ENCODE data around the gene FXYD7.

FXYD7 gene

GRCh38 chr19:35160629-35161433, 17.8 kb downstream of the FXYD7 start:
- Histone ChIP-seq H3K4me1 (ENCODE audit: insufficient read depth, low read length) (peaks cover 3% of the 10 kb centered on the region; the same call in 1 of the 2 replicates), H3K36me3 (ENCODE audit: insufficient read depth, low read length) (peaks cover 87% of the 10 kb centered on the region), H3K9me3 (ENCODE audit: insufficient read depth, low read depth, low read length) (peaks cover 6% of the 10 kb centered on the region; the same call in 1 of the 2 replicates), H3K27ac (ENCODE audit: low read depth, low read length) (no peak overlapping the region), H3K27me3 (ENCODE audit: insufficient read depth, low read length) (no peaks in the 10 kb centered on the region), H3K9ac (ENCODE audit: low read depth, low read length) (no peak overlapping the region), H3K4me3 (ENCODE audit: low read length) (no peak overlapping the region)
- 95% methylated on average over 9 of the region's 9 CpGs for WGBS

- H3K9ac ChIP-seq (ENCODE audit: low read depth, low read length) = no peak overlapping the region
- peaks cover 93% of the 10 kb centered on the region for H3K36me3 ChIP-seq (ENCODE audit: insufficient read depth, low read length)
- peaks cover 11% of the 10 kb centered on the region; the same call in 1 of the 2 replicates for H3K9me3 ChIP-seq (ENCODE audit: insufficient read depth, low read depth, low read length)
- 92% methylated on average over 2 of the region's 2 CpGs for WGBS
- no peak overlapping the region for H3K27ac ChIP-seq (ENCODE audit: low read depth, low read length)
- H3K27me3 ChIP-seq (ENCODE audit: insufficient read depth, low read length) = no peaks in the 10 kb centered on the region
- no peak overlapping the region for H3K4me3 ChIP-seq (ENCODE audit: low read length)
- no peaks in the 10 kb centered on the region for H3K4me1 ChIP-seq (ENCODE audit: insufficient read depth, low read length)
Measured at GRCh38 chr19:35161434-35161743, 18.3 kb downstream of the FXYD7 start.

GRCh38 chr19:35162471-35163326, 19.6 kb downstream of the FXYD7 start:
- Histone ChIP-seq H3K9ac (ENCODE audit: low read depth, low read length) (no peak overlapping the region), H3K4me1 (ENCODE audit: insufficient read depth, low read length) (no peaks in the 10 kb centered on the region), H3K27ac (ENCODE audit: low read depth, low read length) (no peak overlapping the region), H3K36me3 (ENCODE audit: insufficient read depth, low read length) (peaks cover 99% of the 10 kb centered on the region), H3K9me3 (ENCODE audit: insufficient read depth, low read depth, low read length) (peaks cover 13% of the 10 kb centered on the region; the same call in 1 of the 2 replicates), H3K27me3 (ENCODE audit: insufficient read depth, low read length) (no peaks in the 10 kb centered on the region), H3K4me3 (ENCODE audit: low read length) (no peak overlapping the region)
- WGBS = 90% methylated on average over 5 of the region's 6 CpGs

GRCh38 chr19:35164418-35164817, 21.4 kb downstream of the FXYD7 start:
- 91% methylated on average over 1 of the region's 2 CpGs for WGBS
- Histone ChIP-seq H3K4me1 (ENCODE audit: insufficient read depth, low read length) (no peaks in the 10 kb centered on the region), H3K36me3 (ENCODE audit: insufficient read depth, low read length) (peaks cover 88% of the 10 kb centered on the region), H3K27ac (ENCODE audit: low read depth, low read length) (no peak overlapping the region), H3K9me3 (ENCODE audit: insufficient read depth, low read depth, low read length) (peaks cover 13% of the 10 kb centered on the region; the same call in 1 of the 2 replicates), H3K9ac (ENCODE audit: low read depth, low read length) (no peak overlapping the region), H3K4me3 (ENCODE audit: low read length) (no peak overlapping the region), H3K27me3 (ENCODE audit: insufficient read depth, low read length) (no peaks in the 10 kb centered on the region)

- Histone ChIP-seq H3K27me3 (ENCODE audit: insufficient read depth, low read length) (no peaks in the 10 kb centered on the region), H3K27ac (ENCODE audit: low read depth, low read length) (no peak overlapping the region), H3K9me3 (ENCODE audit: insufficient read depth, low read depth, low read length) (peaks cover 13% of the 10 kb centered on the region; the same call in 1 of the 2 replicates), H3K36me3 (ENCODE audit: insufficient read depth, low read length) (peaks cover 89% of the 10 kb centered on the region), H3K4me1 (ENCODE audit: insufficient read depth, low read length) (no peaks in the 10 kb centered on the region), H3K9ac (ENCODE audit: low read depth, low read length) (no peak overlapping the region), H3K4me3 (ENCODE audit: low read length) (no peak overlapping the region)
- WGBS = 74% methylated on average over 5 of the region's 5 CpGs
Measured at GRCh38 chr19:35165200-35166058, 22.4 kb downstream of the FXYD7 start.

- Histone ChIP-seq H3K4me3 (ENCODE audit: low read length) (no peak overlapping the region), H3K4me1 (ENCODE audit: insufficient read depth, low read length) (no peaks in the 10 kb centered on the region), H3K36me3 (ENCODE audit: insufficient read depth, low read length) (peaks cover 83% of the 10 kb centered on the region), H3K27me3 (ENCODE audit: insufficient read depth, low read length) (no peaks in the 10 kb centered on the region), H3K9me3 (ENCODE audit: insufficient read depth, low read depth, low read length) (peaks cover 13% of the 10 kb centered on the region; the same call in 1 of the 2 replicates), H3K27ac (ENCODE audit: low read depth, low read length) (no peak overlapping the region), H3K9ac (ENCODE audit: low read depth, low read length) (no peak overlapping the region)
- WGBS = 92% methylated on average over 7 of the region's 7 CpGs
Measured at GRCh38 chr19:35166100-35167063, 23.3 kb downstream of the FXYD7 start.

GRCh38 chr19:35167251-35168119, 24.4 kb downstream of the FXYD7 start:
- Histone ChIP-seq H3K27me3 (ENCODE audit: insufficient read depth, low read length) (no peaks in the 10 kb centered on the region), H3K27ac (ENCODE audit: low read depth, low read length) (no peak overlapping the region), H3K9me3 (ENCODE audit: insufficient read depth, low read depth, low read length) (peaks cover 13% of the 10 kb centered on the region; the same call in 1 of the 2 replicates), H3K4me1 (ENCODE audit: insufficient read depth, low read length) (no peaks in the 10 kb centered on the region), H3K4me3 (ENCODE audit: low read length) (no peak overlapping the region), H3K9ac (ENCODE audit: low read depth, low read length) (no peak overlapping the region), H3K36me3 (ENCODE audit: insufficient read depth, low read length) (peaks cover 75% of the 10 kb centered on the region)
- 94% methylated on average over 5 of the region's 5 CpGs for WGBS

- H3K27me3 ChIP-seq (ENCODE audit: insufficient read depth, low read length) = no peaks in the 10 kb centered on the region
- no peak overlapping the region for H3K4me3 ChIP-seq (ENCODE audit: low read length)
- H3K4me1 ChIP-seq (ENCODE audit: insufficient read depth, low read length) = no peaks in the 10 kb centered on the region
- no peak overlapping the region for H3K9ac ChIP-seq (ENCODE audit: low read depth, low read length)
- H3K36me3 ChIP-seq (ENCODE audit: insufficient read depth, low read length) = peaks cover 68% of the 10 kb centered on the region
- H3K9me3 ChIP-seq (ENCODE audit: insufficient read depth, low read depth, low read length) = peaks cover 13% of the 10 kb centered on the region; the same call in 1 of the 2 replicates
- no peak overlapping the region for H3K27ac ChIP-seq (ENCODE audit: low read depth, low read length)
- 93% methylated on average over 3 of the region's 3 CpGs for WGBS
Measured at GRCh38 chr19:35168196-35168595, 25.1 kb downstream of the FXYD7 start.

- H3K9me3 ChIP-seq (ENCODE audit: insufficient read depth, low read depth, low read length) = peaks cover 6% of the 10 kb centered on the region; the same call in 1 of the 2 replicates
- no peak overlapping the region for H3K27ac ChIP-seq (ENCODE audit: low read depth, low read length)
- no peak overlapping the region for H3K4me3 ChIP-seq (ENCODE audit: low read length)
- no peak overlapping the region for H3K9ac ChIP-seq (ENCODE audit: low read depth, low read length)
- H3K4me1 ChIP-seq (ENCODE audit: insufficient read depth, low read length) = no peaks in the 10 kb centered on the region
- WGBS = 89% methylated on average over 18 of the region's 18 CpGs
- peaks cover 56% of the 10 kb centered on the region for H3K36me3 ChIP-seq (ENCODE audit: insufficient read depth, low read length)
- no peaks in the 10 kb centered on the region for H3K27me3 ChIP-seq (ENCODE audit: insufficient read depth, low read length)
Measured at GRCh38 chr19:35169221-35169995, 26.4 kb downstream of the FXYD7 start.
